HUES48 (cell line): Measurements from ENCODE around the gene CTNNBL1.

ENCODE experiments used
- H3K27ac ChIP-seq: one replicate; pipeline ENCODE4 v1.7.0; 2013; ENCODE audit warnings: low read depth, low read length, inconsistent platforms
- H3K27me3 ChIP-seq: 2 replicates; pipeline ENCODE4 v1.6.1; 2013; ENCODE audit warnings: mild to moderate bottlenecking, low read length; ENCODE audit not compliant: control insufficient read depth, insufficient read depth
- H3K36me3 ChIP-seq: 2 replicates; pipeline ENCODE4 v1.6.1; 2013; ENCODE audit warnings: low read length; ENCODE audit not compliant: control insufficient read depth, insufficient read depth
- H3K4me1 ChIP-seq: 2 replicates; pipeline ENCODE4 v1.6.1; 2013; ENCODE audit warnings: mild to moderate bottlenecking, low read length; ENCODE audit not compliant: control insufficient read depth, insufficient read depth
- H3K4me3 ChIP-seq: 2 replicates; pipeline ENCODE4 v1.5.1; 2013; ENCODE audit warnings: mild to moderate bottlenecking, low read depth, low read length
- H3K9ac ChIP-seq: 2 replicates; pipeline ENCODE4 v1.6.1; 2013; ENCODE audit warnings: mild to moderate bottlenecking, low read depth, low read length, moderate library complexity
- H3K9me3 ChIP-seq: 2 replicates; pipeline ENCODE4 v1.6.1; 2013; ENCODE audit warnings: low read length; ENCODE audit not compliant: control insufficient read depth, insufficient read depth

Gene CTNNBL1

GRCh38 chr20:37777012-37777950 lies 83.5 kb downstream of the CTNNBL1 start:
- H3K4me3 ChIP-seq, result no peak overlapping the region
- no peaks in the 10 kb centered on the region for H3K9me3 ChIP-seq
- H3K27ac ChIP-seq, result no peak overlapping the region
- no peak overlapping the region for H3K9ac ChIP-seq
- H3K36me3 ChIP-seq, result peaks cover 26% of the 10 kb centered on the region
- H3K4me1 ChIP-seq, result no peaks in the 10 kb centered on the region
- no peaks in the 10 kb centered on the region for H3K27me3 ChIP-seq

- Histone ChIP-seq H3K9ac (no peak overlapping the region), H3K4me1 (no peaks in the 10 kb centered on the region), H3K36me3 (peaks cover 23% of the 10 kb centered on the region), H3K27me3 (no peaks in the 10 kb centered on the region), H3K4me3 (no peak overlapping the region), H3K27ac (no peak overlapping the region), H3K9me3 (no peaks in the 10 kb centered on the region)
Measured at GRCh38 chr20:37777988-37778659, 84.3 kb downstream of the CTNNBL1 start.

GRCh38 chr20:37781626-37782025 lies 87.8 kb downstream of the CTNNBL1 start:
- Histone ChIP-seq H3K9ac (no peak overlapping the region), H3K4me1 (peaks cover 6% of the 10 kb centered on the region; the same call in 1 of the 2 replicates), H3K4me3 (no peak overlapping the region), H3K36me3 (peaks cover 19% of the 10 kb centered on the region), H3K27ac (no peak overlapping the region), H3K9me3 (no peaks in the 10 kb centered on the region), H3K27me3 (no peaks in the 10 kb centered on the region)

- H3K27ac ChIP-seq, result no peak overlapping the region
- H3K4me3 ChIP-seq, result no peak overlapping the region
- H3K36me3 ChIP-seq, result peaks cover 24% of the 10 kb centered on the region
- H3K9ac ChIP-seq, result no peak overlapping the region
- H3K9me3 ChIP-seq, result no peaks in the 10 kb centered on the region
- H3K27me3 ChIP-seq, result no peaks in the 10 kb centered on the region
- peaks cover 6% of the 10 kb centered on the region; the same call in 1 of the 2 replicates for H3K4me1 ChIP-seq
Measured at GRCh38 chr20:37786043-37786442, 92.2 kb downstream of the CTNNBL1 start.

GRCh38 chr20:37789408-37789807 lies 95.6 kb downstream of the CTNNBL1 start:
- H3K36me3 ChIP-seq, result peaks cover 20% of the 10 kb centered on the region
- no peak overlapping the region for H3K9ac ChIP-seq
- H3K4me3 ChIP-seq, result no peak overlapping the region
- H3K27me3 ChIP-seq, result no peaks in the 10 kb centered on the region
- no peak overlapping the region for H3K27ac ChIP-seq
- H3K4me1 ChIP-seq, result peaks cover 6% of the 10 kb centered on the region; the same call in 1 of the 2 replicates
- peaks cover 10% of the 10 kb centered on the region for H3K9me3 ChIP-seq

- Histone ChIP-seq H3K9ac (no peak overlapping the region), H3K4me3 (no peak overlapping the region), H3K4me1 (peaks cover 3% of the 10 kb centered on the region; the same call in 1 of the 2 replicates), H3K27ac (no peak overlapping the region), H3K36me3 (peaks cover 20% of the 10 kb centered on the region), H3K9me3 (peaks cover 10% of the 10 kb centered on the region), H3K27me3 (no peaks in the 10 kb centered on the region)
Measured at GRCh38 chr20:37790900-37791299, 97.1 kb downstream of the CTNNBL1 start.

- Histone ChIP-seq H3K4me3 (no peak overlapping the region), H3K27me3 (no peaks in the 10 kb centered on the region), H3K27ac (no peak overlapping the region), H3K9me3 (peaks cover 10% of the 10 kb centered on the region), H3K4me1 (no peaks in the 10 kb centered on the region), H3K36me3 (peaks cover 4% of the 10 kb centered on the region; the same call in 1 of the 2 replicates), H3K9ac (no peak overlapping the region)
Measured at GRCh38 chr20:37796121-37796520, 102.3 kb downstream of the CTNNBL1 start.

- Histone ChIP-seq H3K9ac (no peak overlapping the region), H3K36me3 (peaks cover 1% of the 10 kb centered on the region; the same call in 1 of the 2 replicates), H3K9me3 (peaks cover 5% of the 10 kb centered on the region), H3K27ac (no peak overlapping the region), H3K4me1 (no peaks in the 10 kb centered on the region), H3K27me3 (no peaks in the 10 kb centered on the region), H3K4me3 (no peak overlapping the region)
Measured at GRCh38 chr20:37796733-37797132, 102.9 kb downstream of the CTNNBL1 start.

- Histone ChIP-seq H3K4me3 (no peak overlapping the region), H3K4me1 (no peaks in the 10 kb centered on the region), H3K27ac (no peak overlapping the region), H3K27me3 (no peaks in the 10 kb centered on the region), H3K9me3 (no peaks in the 10 kb centered on the region), H3K36me3 (peaks cover 3% of the 10 kb centered on the region), H3K9ac (no peak overlapping the region)
Measured at GRCh38 chr20:37797669-37798175, 103.9 kb downstream of the CTNNBL1 start.

GRCh38 chr20:37798312-37798711 lies 104.5 kb downstream of the CTNNBL1 start:
- peaks cover 9% of the 10 kb centered on the region for H3K36me3 ChIP-seq
- no peak overlapping the region for H3K9ac ChIP-seq
- H3K4me3 ChIP-seq, result no peak overlapping the region
- no peaks in the 10 kb centered on the region for H3K4me1 ChIP-seq
- no peaks in the 10 kb centered on the region for H3K27me3 ChIP-seq
- H3K9me3 ChIP-seq, result no peaks in the 10 kb centered on the region
- H3K27ac ChIP-seq, result no peak overlapping the region

GRCh38 chr20:37800618-37801017 lies 106.8 kb downstream of the CTNNBL1 start:
- Histone ChIP-seq H3K9me3 (no peaks in the 10 kb centered on the region), H3K27ac (no peak overlapping the region), H3K9ac (no peak overlapping the region), H3K4me3 (no peak overlapping the region), H3K36me3 (peaks cover 22% of the 10 kb centered on the region), H3K27me3 (no peaks in the 10 kb centered on the region), H3K4me1 (no peaks in the 10 kb centered on the region)
